Coronary artery (tissue), 2 donors: ENCODE results near the gene RTP5.
"Not testable (repeated sequence)": the region's sequence is repeated elsewhere in the genome, so short reads cannot be mapped to it uniquely, and the experiment has no call there.

Experiments
- DNase-seq: peaks from one replicate; pipeline ENCODE4 v3.0.0-alpha.2; 2017; ENCODE audit warnings: low spot score
- H3K27ac ChIP-seq, 2 donors: fragments of 200-600 bp; sonication (generic); one replicate each; pipeline ENCODE4 v1.5.1; 2016 to 2019
- H3K4me3 ChIP-seq: fragments of 200-600 bp; sonication (generic); 2 replicates; pipeline ENCODE4 v1.5.1; 2016; ENCODE audit warnings: mild to moderate bottlenecking, moderate library complexity
- TF ChIP-seq, protein P1 (sequence below): fragments of 200-600 bp; sonication (generic); IDR thresholded peaks from one replicate; pipeline ENCODE4 v1.5.1; 2019; ENCODE audit warnings: antibody characterized with exemption

The RTP5 gene

DNA sequence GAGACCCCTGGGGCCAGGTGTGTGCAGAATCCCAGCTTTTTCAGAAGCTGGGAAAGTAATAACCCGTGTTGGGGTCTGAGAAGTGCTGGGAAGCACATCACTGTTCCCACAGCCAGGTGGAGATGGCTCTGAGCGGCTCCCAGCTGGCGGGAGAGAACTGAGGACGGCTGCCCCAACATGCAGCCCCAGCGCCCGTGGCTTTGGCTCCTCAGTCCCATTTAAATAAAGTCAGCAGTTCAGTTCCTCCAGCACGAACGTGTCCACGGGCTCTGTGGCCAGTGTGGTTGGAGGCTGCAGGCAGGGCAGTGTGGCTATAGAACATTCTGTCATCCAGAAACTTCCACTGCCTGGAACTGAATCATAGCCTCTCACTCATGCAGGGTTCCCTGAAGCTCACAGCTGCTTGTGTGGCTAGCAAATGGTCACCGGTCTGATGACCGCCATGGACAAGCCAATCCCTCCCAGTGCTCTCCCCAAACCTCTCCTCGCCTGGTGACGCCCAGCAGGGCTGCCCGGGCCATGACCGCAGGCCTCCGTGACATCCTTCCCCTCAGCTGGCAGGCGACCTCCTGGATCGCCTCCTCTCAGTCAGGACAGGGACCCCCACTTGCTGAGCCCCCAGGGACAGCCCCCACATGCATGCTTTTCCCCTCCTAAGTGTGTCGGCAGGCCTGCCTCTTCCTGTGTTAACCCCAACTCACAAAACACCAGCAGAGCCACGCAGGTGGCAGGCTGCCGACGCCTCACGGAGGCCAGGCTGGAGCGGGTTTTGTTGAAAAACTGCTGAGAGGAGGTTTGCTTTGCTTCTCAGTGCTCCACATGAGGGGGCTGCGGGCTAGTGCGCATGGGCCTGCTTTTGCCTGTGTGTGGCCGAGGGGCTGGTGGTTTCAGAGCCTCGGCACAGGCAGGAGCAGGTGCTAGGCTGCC, 1.3 kb downstream of the RTP5 start:
- H3K27ac ChIP-seq = no peak overlapping the region
- no peak for DNase-seq
- no peak overlapping the region for H3K4me3 ChIP-seq
- TF ChIP-seq, protein P1, sequence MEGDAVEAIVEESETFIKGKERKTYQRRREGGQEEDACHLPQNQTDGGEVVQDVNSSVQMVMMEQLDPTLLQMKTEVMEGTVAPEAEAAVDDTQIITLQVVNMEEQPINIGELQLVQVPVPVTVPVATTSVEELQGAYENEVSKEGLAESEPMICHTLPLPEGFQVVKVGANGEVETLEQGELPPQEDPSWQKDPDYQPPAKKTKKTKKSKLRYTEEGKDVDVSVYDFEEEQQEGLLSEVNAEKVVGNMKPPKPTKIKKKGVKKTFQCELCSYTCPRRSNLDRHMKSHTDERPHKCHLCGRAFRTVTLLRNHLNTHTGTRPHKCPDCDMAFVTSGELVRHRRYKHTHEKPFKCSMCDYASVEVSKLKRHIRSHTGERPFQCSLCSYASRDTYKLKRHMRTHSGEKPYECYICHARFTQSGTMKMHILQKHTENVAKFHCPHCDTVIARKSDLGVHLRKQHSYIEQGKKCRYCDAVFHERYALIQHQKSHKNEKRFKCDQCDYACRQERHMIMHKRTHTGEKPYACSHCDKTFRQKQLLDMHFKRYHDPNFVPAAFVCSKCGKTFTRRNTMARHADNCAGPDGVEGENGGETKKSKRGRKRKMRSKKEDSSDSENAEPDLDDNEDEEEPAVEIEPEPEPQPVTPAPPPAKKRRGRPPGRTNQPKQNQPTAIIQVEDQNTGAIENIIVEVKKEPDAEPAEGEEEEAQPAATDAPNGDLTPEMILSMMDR = no peak

- TF ChIP-seq, protein P1 = no peak
- no peak for DNase-seq
- Histone ChIP-seq H3K4me3 (no peak overlapping the region), H3K27ac (no peak overlapping the region)
These were observed 2.2 kb downstream of the RTP5 start for GRCh38 chr2:241871538-241872312.

- H3K4me3 ChIP-seq = no peak overlapping the region
- no peak for DNase-seq
- H3K27ac ChIP-seq = no peak overlapping the region
- TF ChIP-seq, protein P1 = no peak
These were observed 2.7 kb downstream of the RTP5 start for GRCh38 chr2:241872313-241872642.

DNA sequence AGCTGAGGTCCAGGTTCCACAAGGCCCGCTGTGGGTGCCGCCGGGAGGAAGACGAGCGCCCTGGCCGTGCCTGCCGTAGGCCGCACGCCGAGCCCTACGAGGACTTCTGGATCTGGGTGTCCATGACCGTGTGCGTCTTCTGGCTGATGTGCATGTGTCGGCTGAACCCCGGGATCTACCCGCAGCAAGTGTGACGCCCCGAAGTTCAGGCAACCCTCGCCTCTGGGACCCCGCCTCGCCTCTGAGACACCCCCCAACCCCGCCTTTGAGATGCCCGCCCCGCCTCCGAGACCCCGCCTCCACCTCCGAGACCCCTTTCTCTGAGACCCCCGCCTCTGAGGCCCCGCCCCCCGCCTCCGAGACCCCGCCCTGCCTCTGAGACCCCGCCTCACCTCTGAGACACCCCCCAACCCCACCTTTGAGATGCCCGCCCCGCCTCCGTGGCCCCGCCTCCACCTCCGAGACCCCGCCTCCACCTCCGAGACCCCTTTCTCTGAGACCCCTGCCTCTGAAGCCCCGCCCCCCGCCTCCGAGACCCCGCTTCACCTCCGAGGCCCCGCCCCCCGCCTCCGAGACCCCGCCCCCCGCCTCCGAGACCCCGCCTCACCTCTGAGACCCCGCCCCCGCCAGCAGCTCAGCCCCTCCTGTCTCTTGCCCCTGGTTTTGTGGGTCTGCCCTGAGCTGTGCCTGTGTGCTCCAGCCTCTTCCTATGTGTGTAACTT, 3.7 kb downstream of the RTP5 start:
- no peak for DNase-seq
- TF ChIP-seq, protein P1 = no peak
- H3K27ac ChIP-seq = no peak overlapping the region
- no peak overlapping the region for H3K4me3 ChIP-seq

- DNase-seq = no peak
- TF ChIP-seq, protein P1 = no peak
- H3K4me3 ChIP-seq = no peak overlapping the region
- no peak overlapping the region for H3K27ac ChIP-seq
These were observed 4.2 kb downstream of the RTP5 start for GRCh38 chr2:241873803-241874110.

DNA sequence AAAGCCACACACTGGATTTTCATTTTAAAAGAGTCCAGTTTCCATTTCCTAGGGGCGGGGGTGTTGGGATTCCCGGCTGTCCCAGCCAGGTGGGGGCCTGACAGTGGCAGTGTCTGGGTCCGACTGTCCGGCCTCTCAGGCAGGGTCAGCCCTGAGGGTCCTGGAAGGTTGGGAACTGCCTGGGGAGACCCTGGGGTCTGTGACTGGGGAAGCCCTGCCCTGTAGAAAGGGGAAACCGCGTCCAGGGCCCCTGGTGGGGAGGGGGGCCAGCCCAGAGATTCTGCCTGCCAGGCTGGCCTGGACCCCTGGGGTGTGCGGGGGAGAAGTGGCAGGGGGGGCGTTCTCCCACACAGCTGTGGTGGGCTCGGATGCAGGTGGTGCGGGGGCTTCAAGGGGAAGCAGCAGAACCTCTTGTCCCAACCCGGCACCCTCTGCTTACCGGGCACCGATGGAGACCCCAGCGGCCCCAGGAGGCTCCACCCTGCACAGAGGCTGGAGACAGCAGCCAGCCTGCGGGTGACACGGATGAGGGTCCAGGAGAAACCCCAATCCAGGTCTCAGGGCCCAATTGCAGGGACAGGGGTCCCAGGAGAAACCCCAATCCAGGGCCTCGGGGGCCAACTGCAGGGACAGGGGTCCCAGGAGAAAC, 4.9 kb downstream of the RTP5 start:
- H3K27ac ChIP-seq = no peak overlapping the region
- no peak overlapping the region for H3K4me3 ChIP-seq
- TF ChIP-seq, protein P1 = no peak
- no peak for DNase-seq

- not testable (repeated sequence) for DNase-seq, H3K4me3 ChIP-seq, H3K27ac ChIP-seq
These were observed 6.4 kb downstream of the RTP5 start for GRCh38 chr2:241875754-241876527.
